ENCODE data around the gene DCTPP1. TPM values are rescaled to one million over a fixed set of nuclear protein-coding genes. Genes with fewer than 3 reads are reported as not detected.
A peak's percentile ranks its signal among the peaks of the same experiment; 100 is the strongest.

Gene DCTPP1
- total and polyA plus RNA-seq, 2 of the 13 experiments (the other 11 are each of a cell fraction or from before 2014, with no cell fraction given), result 54.8 to 74.4 TPM

GRCh38 chr16:30409125-30410060 lies 20.4 kb downstream of the DCTPP1 start (continued):
- TF ChIP-seq, protein P1, sequence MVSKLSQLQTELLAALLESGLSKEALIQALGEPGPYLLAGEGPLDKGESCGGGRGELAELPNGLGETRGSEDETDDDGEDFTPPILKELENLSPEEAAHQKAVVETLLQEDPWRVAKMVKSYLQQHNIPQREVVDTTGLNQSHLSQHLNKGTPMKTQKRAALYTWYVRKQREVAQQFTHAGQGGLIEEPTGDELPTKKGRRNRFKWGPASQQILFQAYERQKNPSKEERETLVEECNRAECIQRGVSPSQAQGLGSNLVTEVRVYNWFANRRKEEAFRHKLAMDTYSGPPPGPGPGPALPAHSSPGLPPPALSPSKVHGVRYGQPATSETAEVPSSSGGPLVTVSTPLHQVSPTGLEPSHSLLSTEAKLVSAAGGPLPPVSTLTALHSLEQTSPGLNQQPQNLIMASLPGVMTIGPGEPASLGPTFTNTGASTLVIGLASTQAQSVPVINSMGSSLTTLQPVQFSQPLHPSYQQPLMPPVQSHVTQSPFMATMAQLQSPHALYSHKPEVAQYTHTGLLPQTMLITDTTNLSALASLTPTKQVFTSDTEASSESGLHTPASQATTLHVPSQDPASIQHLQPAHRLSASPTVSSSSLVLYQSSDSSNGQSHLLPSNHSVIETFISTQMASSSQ (IDR thresholded peaks at IDR 0.05; ENCODE audit: low read depth), result no peak
- TF ChIP-seq, protein P1 (CRISPR knock-in tag; IDR thresholded peaks at IDR 0.05; ENCODE audit: borderline replicate concordance), result no peak; the same call in 1 of the 2 replicates
- TF ChIP-seq NCOR1 (IDR thresholded peaks at IDR 0.05; ENCODE audit: borderline replicate concordance, low read length) (no peak), MEF2D (CRISPR knock-in tag; IDR thresholded peaks at IDR 0.05) (peak; percentile 75; the same call in 1 of the 2 replicates), CCDC6 (CRISPR knock-in tag; IDR thresholded peaks at IDR 0.05) (no peak), ZNF451 (CRISPR knock-in tag; IDR thresholded peaks at IDR 0.05) (no peak), TEAD2 (CRISPR knock-in tag; IDR thresholded peaks at IDR 0.05) (no peak), RBM22 (optimal IDR thresholded peaks at IDR 0.05; ENCODE audit: low read length) (no peak), ZNF607 (CRISPR knock-in tag; IDR thresholded peaks at IDR 0.05; ENCODE audit: borderline replicate concordance) (0 out of 2 replicates have a peak, but pooled peaks have one; percentile 21), ZNF782 (CRISPR knock-in tag; IDR thresholded peaks at IDR 0.05; ENCODE audit: borderline replicate concordance) (no peak), ZBTB1 (CRISPR knock-in tag; IDR thresholded peaks at IDR 0.05; ENCODE audit: borderline replicate concordance) (no peak), ZNF501 (CRISPR knock-in tag; IDR thresholded peaks at IDR 0.05) (peak; percentile 83), SP5 (CRISPR knock-in tag; IDR thresholded peaks at IDR 0.05; ENCODE audit: borderline replicate concordance, low read depth) (0 out of 2 replicates have a peak, but pooled peaks have one; percentile 23), PLRG1 (conservative IDR thresholded peaks at IDR 0.05) (no peak), ZNF280D (CRISPR knock-in tag; IDR thresholded peaks at IDR 0.05) (no peak)
- TF ChIP-seq, protein P2, sequence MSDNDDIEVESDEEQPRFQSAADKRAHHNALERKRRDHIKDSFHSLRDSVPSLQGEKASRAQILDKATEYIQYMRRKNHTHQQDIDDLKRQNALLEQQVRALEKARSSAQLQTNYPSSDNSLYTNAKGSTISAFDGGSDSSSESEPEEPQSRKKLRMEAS (IDR thresholded peaks at IDR 0.05), result peak; percentile 54; the same call in 1 of the 2 replicates

Data from HepG2 (cell line).